GM19452 (cell line): ENCODE results near the gene RHOJ.
"Not testable (repeated sequence)": the region's sequence is repeated elsewhere in the genome, so short reads cannot be mapped to it uniquely, and the experiment has no call there.

ENCODE experiments used
- ATAC-seq: cut with Tn5 transposase; IDR thresholded peaks from one replicate; pipeline ENCODE4 v1.9.1; 2021; ENCODE audit not compliant: unreplicated experiment

RHOJ gene

GRCh38 chr14:63204407-63205043 lies at the start of gene RHOJ:
Gene RHOJ, plus strand, starts transcription at chr14:63204443. Its CDS starts 427 bp downstream, at chr14:63204870.
- no peak for ATAC-seq

GRCh38 chr14:63155511-63156185 lies 48.6 kb upstream of the RHOJ start:
- no peak for ATAC-seq

- no peak for ATAC-seq
Observed at GRCh38 chr14:63157195-63157594, 47.0 kb upstream of the RHOJ start.

GRCh38 chr14:63163306-63163705 lies 40.9 kb upstream of the RHOJ start:
- ATAC-seq, result no peak

- ATAC-seq, result no peak
Observed at GRCh38 chr14:63164108-63164683, 40.0 kb upstream of the RHOJ start.

GRCh38 chr14:63165267-63165666 lies 39.0 kb upstream of the RHOJ start:
- ATAC-seq, result not testable (repeated sequence)

GRCh38 chr14:63167044-63167443 lies 37.2 kb upstream of the RHOJ start:
- no peak for ATAC-seq

GRCh38 chr14:63174760-63175191 lies 29.5 kb upstream of the RHOJ start:
- ATAC-seq, result no peak

- no peak for ATAC-seq
Observed at GRCh38 chr14:63175531-63175930, 28.7 kb upstream of the RHOJ start.

GRCh38 chr14:63178912-63179311 lies 25.3 kb upstream of the RHOJ start:
- no peak for ATAC-seq

GRCh38 chr14:63179383-63179782 lies 24.9 kb upstream of the RHOJ start:
- ATAC-seq, result no peak

GRCh38 chr14:63180011-63180410 lies 24.2 kb upstream of the RHOJ start:
- no peak for ATAC-seq

- no peak for ATAC-seq
Observed at GRCh38 chr14:63182968-63183367, 21.3 kb upstream of the RHOJ start.

GRCh38 chr14:63186453-63186852 lies 17.8 kb upstream of the RHOJ start:
- no peak for ATAC-seq

- ATAC-seq, result no peak
Observed at GRCh38 chr14:63191211-63191610, 13.0 kb upstream of the RHOJ start.

GRCh38 chr14:63192085-63192484 lies 12.2 kb upstream of the RHOJ start:
- ATAC-seq, result no peak

GRCh38 chr14:63193236-63193635 lies 11.0 kb upstream of the RHOJ start:
- ATAC-seq, result no peak

- ATAC-seq, result no peak
Observed at GRCh38 chr14:63200035-63200740, 4.1 kb upstream of the RHOJ start.

- ATAC-seq, result no peak
Observed at GRCh38 chr14:63200767-63201166, 3.5 kb upstream of the RHOJ start.

GRCh38 chr14:63203015-63203414 lies 1.2 kb upstream of the RHOJ start:
- ATAC-seq, result no peak

- no peak for ATAC-seq
Observed at GRCh38 chr14:63203618-63204406, 431 bp upstream of the RHOJ start.
